ENCODE results near the gene PAPOLG.

Gene PAPOLG

DNA sequence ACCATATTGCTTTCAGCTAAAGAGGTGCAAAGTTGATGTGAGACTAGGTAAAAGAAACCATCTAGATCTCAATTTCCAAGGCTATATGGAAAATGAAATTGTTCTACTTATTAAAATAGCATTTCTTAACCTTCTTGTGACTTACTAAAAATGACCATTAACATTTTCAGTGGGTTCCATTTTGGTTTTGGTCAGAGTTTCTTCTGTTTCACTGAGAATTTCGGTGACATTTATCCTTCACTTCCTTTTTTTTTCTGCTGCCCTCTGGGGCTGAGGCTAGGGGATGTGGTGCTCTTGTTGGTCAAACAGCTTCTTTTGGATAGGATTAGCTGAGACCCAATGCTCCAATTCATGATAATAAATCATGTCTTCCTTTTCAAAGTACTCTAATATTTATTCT is 81.1 kb downstream of the PAPOLG start:
- H3K4me3 ChIP-seq (ENCODE audit: low read depth, low read length): no peak overlapping the region
- no peak for TF ChIP-seq POLR2A (IDR thresholded peaks at IDR 0.05; ENCODE audit: extremely low read depth, insufficient read length)
- TF ChIP-seq, protein P1, sequence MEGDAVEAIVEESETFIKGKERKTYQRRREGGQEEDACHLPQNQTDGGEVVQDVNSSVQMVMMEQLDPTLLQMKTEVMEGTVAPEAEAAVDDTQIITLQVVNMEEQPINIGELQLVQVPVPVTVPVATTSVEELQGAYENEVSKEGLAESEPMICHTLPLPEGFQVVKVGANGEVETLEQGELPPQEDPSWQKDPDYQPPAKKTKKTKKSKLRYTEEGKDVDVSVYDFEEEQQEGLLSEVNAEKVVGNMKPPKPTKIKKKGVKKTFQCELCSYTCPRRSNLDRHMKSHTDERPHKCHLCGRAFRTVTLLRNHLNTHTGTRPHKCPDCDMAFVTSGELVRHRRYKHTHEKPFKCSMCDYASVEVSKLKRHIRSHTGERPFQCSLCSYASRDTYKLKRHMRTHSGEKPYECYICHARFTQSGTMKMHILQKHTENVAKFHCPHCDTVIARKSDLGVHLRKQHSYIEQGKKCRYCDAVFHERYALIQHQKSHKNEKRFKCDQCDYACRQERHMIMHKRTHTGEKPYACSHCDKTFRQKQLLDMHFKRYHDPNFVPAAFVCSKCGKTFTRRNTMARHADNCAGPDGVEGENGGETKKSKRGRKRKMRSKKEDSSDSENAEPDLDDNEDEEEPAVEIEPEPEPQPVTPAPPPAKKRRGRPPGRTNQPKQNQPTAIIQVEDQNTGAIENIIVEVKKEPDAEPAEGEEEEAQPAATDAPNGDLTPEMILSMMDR (IDR thresholded peaks at IDR 0.05; ENCODE audit: low read depth, low read length): no peak
- TF ChIP-seq, protein P2, sequence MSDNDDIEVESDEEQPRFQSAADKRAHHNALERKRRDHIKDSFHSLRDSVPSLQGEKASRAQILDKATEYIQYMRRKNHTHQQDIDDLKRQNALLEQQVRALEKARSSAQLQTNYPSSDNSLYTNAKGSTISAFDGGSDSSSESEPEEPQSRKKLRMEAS (IDR thresholded peaks at IDR 0.05; ENCODE audit: low read depth, low read length): no peak
- no peak for TF ChIP-seq MYC (IDR thresholded peaks at IDR 0.05; ENCODE audit: low read depth, low read length)
- peak; percentile 21 for DNase-seq (ENCODE audit: low read depth)

DNA sequence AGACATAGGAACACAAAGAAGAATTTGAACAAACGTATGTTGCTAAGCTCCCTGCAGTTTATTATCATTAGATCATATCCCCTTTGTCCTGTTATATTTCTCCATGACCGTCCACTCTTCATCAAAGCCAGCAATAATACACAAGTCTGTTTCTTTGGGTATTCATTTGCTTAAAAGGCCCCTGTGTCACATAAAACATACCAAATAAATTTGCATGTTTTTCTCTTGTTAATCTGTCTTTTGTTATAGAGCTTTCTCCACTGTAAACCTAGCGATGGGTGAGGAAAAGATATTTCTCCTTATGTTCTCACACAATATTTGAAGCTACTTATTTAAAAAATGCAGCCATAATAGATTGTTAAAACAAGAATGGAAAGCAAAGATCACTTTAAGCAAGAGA is 82.4 kb downstream of the PAPOLG start:
- TF ChIP-seq, protein P2 (IDR thresholded peaks at IDR 0.05; ENCODE audit: low read depth, low read length): no peak
- TF ChIP-seq MYC (IDR thresholded peaks at IDR 0.05; ENCODE audit: low read depth, low read length) (no peak), POLR2A (IDR thresholded peaks at IDR 0.05; ENCODE audit: extremely low read depth, insufficient read length) (no peak)
- TF ChIP-seq, protein P1 (IDR thresholded peaks at IDR 0.05; ENCODE audit: low read depth, low read length): no peak
- no peak overlapping the region for H3K4me3 ChIP-seq (ENCODE audit: low read depth, low read length)
- DNase-seq (ENCODE audit: low read depth): no peak

DNA sequence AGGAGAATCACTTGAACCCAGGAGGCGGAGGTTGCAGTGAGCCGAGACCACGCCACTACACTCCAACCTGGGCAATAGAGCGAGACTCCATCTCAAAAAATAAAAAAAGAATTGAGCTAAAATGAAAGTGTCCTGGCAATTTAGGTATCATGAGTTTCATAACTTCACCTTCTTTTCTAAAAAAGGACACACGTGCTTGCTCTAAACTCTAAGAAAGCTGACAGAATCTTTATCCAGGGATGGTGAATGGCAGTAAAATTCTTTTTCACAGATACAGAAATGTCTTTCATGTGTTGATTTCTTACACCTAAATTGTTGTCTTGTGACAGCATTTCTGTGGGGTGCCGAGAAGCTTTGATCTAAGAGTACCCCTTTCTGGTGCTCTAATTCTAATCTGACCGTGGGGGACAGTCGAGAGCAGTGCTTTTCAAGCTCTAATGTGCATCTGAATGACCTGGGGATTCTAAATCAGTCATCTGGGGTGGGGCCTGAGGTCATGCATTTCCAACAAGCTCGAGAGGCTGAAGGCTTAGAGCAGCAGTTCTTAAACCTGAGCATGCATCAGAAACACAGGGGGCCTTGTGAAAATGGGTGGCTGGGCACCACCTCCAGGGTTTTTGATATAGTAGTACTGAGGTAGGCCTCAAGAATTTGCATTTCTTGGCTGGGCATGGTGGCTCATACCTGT is 83.2 kb downstream of the PAPOLG start:
- TF ChIP-seq MYC (IDR thresholded peaks at IDR 0.05; ENCODE audit: low read depth, low read length) (no peak), POLR2A (IDR thresholded peaks at IDR 0.05; ENCODE audit: extremely low read depth, insufficient read length) (no peak)
- TF ChIP-seq, protein P2 (IDR thresholded peaks at IDR 0.05; ENCODE audit: low read depth, low read length): no peak
- DNase-seq (ENCODE audit: low read depth): no peak
- H3K4me3 ChIP-seq (ENCODE audit: low read depth, low read length): no peak overlapping the region

DNA sequence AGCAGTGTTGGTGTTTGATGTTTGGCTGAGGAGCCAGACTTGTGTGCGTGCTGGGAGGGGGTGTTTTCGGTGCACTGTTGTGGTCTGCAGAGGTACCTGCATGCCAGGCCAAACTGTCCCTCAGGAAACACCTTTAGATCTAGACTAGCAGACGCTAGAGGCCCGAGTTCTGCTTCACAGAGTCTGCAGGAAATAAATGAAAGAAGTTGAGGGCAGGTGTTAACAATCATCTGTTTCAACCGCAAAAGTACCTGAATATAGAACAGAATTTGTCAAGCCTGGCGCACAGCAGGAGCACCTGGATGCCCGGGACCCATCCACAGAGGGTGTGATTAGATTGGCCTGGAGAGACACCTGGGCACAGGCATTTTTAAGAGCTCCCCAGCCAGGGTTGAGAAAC is 84.8 kb downstream of the PAPOLG start:
- TF ChIP-seq, protein P1 (IDR thresholded peaks at IDR 0.05; ENCODE audit: low read depth, low read length): no peak
- TF ChIP-seq MYC (IDR thresholded peaks at IDR 0.05; ENCODE audit: low read depth, low read length) (no peak), POLR2A (IDR thresholded peaks at IDR 0.05; ENCODE audit: extremely low read depth, insufficient read length) (no peak)
- TF ChIP-seq, protein P2 (IDR thresholded peaks at IDR 0.05; ENCODE audit: low read depth, low read length): no peak
- no peak overlapping the region for H3K4me3 ChIP-seq (ENCODE audit: low read depth, low read length)
- DNase-seq (ENCODE audit: low read depth): no peak

GRCh38 chr2:60843006-60843405 is 86.9 kb downstream of the PAPOLG start:
- no peak overlapping the region for H3K4me3 ChIP-seq (ENCODE audit: low read depth, low read length)
- DNase-seq (ENCODE audit: low read depth): no peak
- TF ChIP-seq MYC (IDR thresholded peaks at IDR 0.05; ENCODE audit: low read depth, low read length) (no peak), POLR2A (IDR thresholded peaks at IDR 0.05; ENCODE audit: extremely low read depth, insufficient read length) (no peak)
- TF ChIP-seq, protein P2 (IDR thresholded peaks at IDR 0.05; ENCODE audit: low read depth, low read length): no peak
- TF ChIP-seq, protein P1 (IDR thresholded peaks at IDR 0.05; ENCODE audit: low read depth, low read length): no peak

- H3K4me3 ChIP-seq (ENCODE audit: low read depth, low read length): no peak overlapping the region
- TF ChIP-seq MYC (IDR thresholded peaks at IDR 0.05; ENCODE audit: low read depth, low read length) (no peak), POLR2A (IDR thresholded peaks at IDR 0.05; ENCODE audit: extremely low read depth, insufficient read length) (no peak)
- TF ChIP-seq, protein P2 (IDR thresholded peaks at IDR 0.05; ENCODE audit: low read depth, low read length): no peak
- TF ChIP-seq, protein P1 (IDR thresholded peaks at IDR 0.05; ENCODE audit: low read depth, low read length): no peak
- DNase-seq (ENCODE audit: low read depth): no peak
These were observed 88.0 kb downstream of the PAPOLG start for GRCh38 chr2:60844105-60844504.
